Measurements from ENCODE around the gene RTL10. TPM values are rescaled to one million over a fixed set of nuclear protein-coding genes. Genes with fewer than 3 reads are reported as not detected.

RTL10 gene
- polyA plus RNA-seq, 1 donor (not counting 4 experiments of a cell fraction or from before 2014, with no cell fraction given): 12.9 TPM

GRCh38 chr22:19898145-19898544 is 43.5 kb upstream of the RTL10 start:
- no peaks in the 10 kb centered on the region for H4K20me1 ChIP-seq (ENCODE audit: control insufficient read depth, extremely low read depth, insufficient read depth, low read length)
- no peaks in the 10 kb centered on the region for H3K79me2 ChIP-seq (ENCODE audit: control insufficient read depth, insufficient read depth, low read length)
- H3K27ac ChIP-seq (ENCODE audit: control insufficient read depth, insufficient read depth, low read length): no peak overlapping the region
- H3K4me2 ChIP-seq (ENCODE audit: control insufficient read depth, extremely low read depth, insufficient read depth, low read depth, low read length): no peak overlapping the region
- peaks cover 0 to 1% of the 10 kb centered on the region in 2 experiments for H3K36me3 ChIP-seq (ENCODE audit: control insufficient read depth in 2 of 2, extremely low read depth in 1 of 2, insufficient read depth in 2 of 2, low read length in 2 of 2)
- H3K9ac ChIP-seq (ENCODE audit: control insufficient read depth, extremely low read depth, insufficient read depth, low read length): no peak overlapping the region
- no peaks in the 10 kb centered on the region for H3K27me3 ChIP-seq (ENCODE audit: control insufficient read depth, extremely low read depth, insufficient read depth, low read length)
- no peak for TF ChIP-seq CTCF (optimal IDR thresholded peaks at IDR 0.05 in 1 of 3, IDR thresholded peaks at IDR 0.05 in 1 of 3, conservative IDR thresholded peaks at IDR 0.05 in 1 of 3; ENCODE audit: extremely low read depth in 1 of 3, insufficient read depth in 2 of 3, low read length in 3 of 3)
- no peak for TF ChIP-seq EZH2 (IDR thresholded peaks at IDR 0.05; ENCODE audit: low read length)
- H3K4me3 ChIP-seq (ENCODE audit: control insufficient read depth in 2 of 3, extremely low read depth in 1 of 3, insufficient read depth in 2 of 3, low read depth in 1 of 3, low read length in 3 of 3): no peak overlapping the region
- H3K4me1 ChIP-seq (ENCODE audit: control insufficient read depth, extremely low read depth, insufficient read depth, low read length): no peaks in the 10 kb centered on the region
- FAIRE-seq (no peak), DNase-seq (ENCODE audit: low read depth, low spot score) (no peak)
- dilution Hi-C loops (cut with MboI; ENCODE audit: extremely low pct_ligation_motif_present, low sequenced_read_pairs): no loop called here
- H3K9me1 ChIP-seq (ENCODE audit: control insufficient read depth, extremely low read depth, insufficient read depth, low read length): no peaks in the 10 kb centered on the region
- no peaks in the 10 kb centered on the region for H3K9me3 ChIP-seq (ENCODE audit: control insufficient read depth, low read depth, low read length)
- no peak overlapping the region for H2AFZ ChIP-seq (ENCODE audit: control insufficient read depth, low read length)

- H4K20me1 ChIP-seq (ENCODE audit: control insufficient read depth, extremely low read depth, insufficient read depth, low read length): no peaks in the 10 kb centered on the region
- H3K79me2 ChIP-seq (ENCODE audit: control insufficient read depth, insufficient read depth, low read length): no peaks in the 10 kb centered on the region
- dilution Hi-C loops (cut with MboI; ENCODE audit: extremely low pct_ligation_motif_present, low sequenced_read_pairs): no loop called here
- H3K4me1 ChIP-seq (ENCODE audit: control insufficient read depth, extremely low read depth, insufficient read depth, low read length): peaks cover 2% of the 10 kb centered on the region
- H3K27ac ChIP-seq (ENCODE audit: control insufficient read depth, insufficient read depth, low read length): no peak overlapping the region
- peaks cover 0 to 1% of the 10 kb centered on the region in 2 experiments for H3K36me3 ChIP-seq (ENCODE audit: control insufficient read depth in 2 of 2, extremely low read depth in 1 of 2, insufficient read depth in 2 of 2, low read length in 2 of 2)
- TF ChIP-seq EZH2 (IDR thresholded peaks at IDR 0.05; ENCODE audit: low read length) (no peak), CTCF (optimal IDR thresholded peaks at IDR 0.05 in 1 of 3, IDR thresholded peaks at IDR 0.05 in 1 of 3, conservative IDR thresholded peaks at IDR 0.05 in 1 of 3; ENCODE audit: extremely low read depth in 1 of 3, insufficient read depth in 2 of 3, low read length in 3 of 3) (no peak)
- H3K4me3 ChIP-seq (ENCODE audit: control insufficient read depth in 2 of 3, extremely low read depth in 1 of 3, insufficient read depth in 2 of 3, low read depth in 1 of 3, low read length in 3 of 3): no peak overlapping the region
- DNase-seq (ENCODE audit: low read depth, low spot score) (no peak), FAIRE-seq (no peak)
- H2AFZ ChIP-seq (ENCODE audit: control insufficient read depth, low read length): no peak overlapping the region
- H3K9me3 ChIP-seq (ENCODE audit: control insufficient read depth, low read depth, low read length): no peaks in the 10 kb centered on the region
- no peak overlapping the region for H3K4me2 ChIP-seq (ENCODE audit: control insufficient read depth, extremely low read depth, insufficient read depth, low read depth, low read length)
- no peaks in the 10 kb centered on the region for H3K9me1 ChIP-seq (ENCODE audit: control insufficient read depth, extremely low read depth, insufficient read depth, low read length)
- no peak overlapping the region for H3K9ac ChIP-seq (ENCODE audit: control insufficient read depth, extremely low read depth, insufficient read depth, low read length)
- H3K27me3 ChIP-seq (ENCODE audit: control insufficient read depth, extremely low read depth, insufficient read depth, low read length): no peaks in the 10 kb centered on the region
Measured at GRCh38 chr22:19897726-19898125, 43.1 kb upstream of the RTL10 start.
